PC-9 (cell line): Measurements from ENCODE around the gene CCDC87.

Source experiments
- CTCF ChIP-seq: fragments of 200-600 bp; sonication (generic); conservative IDR thresholded peaks from 2 replicates; pipeline ENCODE4 v1.6.1; 2017; ENCODE audit warnings: mixed run types, antibody characterized with exemption, mild to moderate bottlenecking, moderate library complexity
- EZH2 ChIP-seq: fragments of 200-600 bp; sonication (generic); IDR thresholded peaks from 2 replicates; pipeline ENCODE4 v1.8.0; 2017; ENCODE audit warnings: antibody characterized with exemption, low read depth

- TF ChIP-seq CTCF (no peak), EZH2 (no peak)
These were observed 45.2 kb downstream of the CCDC87 start for GRCh38 chr11:66547662-66548009.
